ENCODE measurements around the gene PSMG3.

The PSMG3 gene

GRCh38 chr7:1610013-1610677, 40.3 kb upstream of the PSMG3 start:
- no peak overlapping the region for H3K4me3 ChIP-seq (ENCODE audit: low read depth, low read length)
- TF ChIP-seq, protein P1, sequence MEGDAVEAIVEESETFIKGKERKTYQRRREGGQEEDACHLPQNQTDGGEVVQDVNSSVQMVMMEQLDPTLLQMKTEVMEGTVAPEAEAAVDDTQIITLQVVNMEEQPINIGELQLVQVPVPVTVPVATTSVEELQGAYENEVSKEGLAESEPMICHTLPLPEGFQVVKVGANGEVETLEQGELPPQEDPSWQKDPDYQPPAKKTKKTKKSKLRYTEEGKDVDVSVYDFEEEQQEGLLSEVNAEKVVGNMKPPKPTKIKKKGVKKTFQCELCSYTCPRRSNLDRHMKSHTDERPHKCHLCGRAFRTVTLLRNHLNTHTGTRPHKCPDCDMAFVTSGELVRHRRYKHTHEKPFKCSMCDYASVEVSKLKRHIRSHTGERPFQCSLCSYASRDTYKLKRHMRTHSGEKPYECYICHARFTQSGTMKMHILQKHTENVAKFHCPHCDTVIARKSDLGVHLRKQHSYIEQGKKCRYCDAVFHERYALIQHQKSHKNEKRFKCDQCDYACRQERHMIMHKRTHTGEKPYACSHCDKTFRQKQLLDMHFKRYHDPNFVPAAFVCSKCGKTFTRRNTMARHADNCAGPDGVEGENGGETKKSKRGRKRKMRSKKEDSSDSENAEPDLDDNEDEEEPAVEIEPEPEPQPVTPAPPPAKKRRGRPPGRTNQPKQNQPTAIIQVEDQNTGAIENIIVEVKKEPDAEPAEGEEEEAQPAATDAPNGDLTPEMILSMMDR (IDR thresholded peaks at IDR 0.05; ENCODE audit: low read depth, low read length): no peak
- in situ Hi-C loops (cut with HindIII; ENCODE audit: low sequenced_read_pairs): no loop called here

GRCh38 chr7:1609023-1609422, 39.2 kb upstream of the PSMG3 start:
- DNase-seq (ENCODE audit: low read depth, low spot score): no peak
- H3K4me3 ChIP-seq (ENCODE audit: low read depth, low read length): no peak overlapping the region
- TF ChIP-seq, protein P1 (IDR thresholded peaks at IDR 0.05; ENCODE audit: low read depth, low read length): no peak
- in situ Hi-C loops (cut with HindIII; ENCODE audit: low sequenced_read_pairs): no loop called here

More at GRCh38 chr7:1610013-1610677, 40.3 kb upstream of the PSMG3 start:
- no peak for DNase-seq (ENCODE audit: low read depth, low spot score)

DNA sequence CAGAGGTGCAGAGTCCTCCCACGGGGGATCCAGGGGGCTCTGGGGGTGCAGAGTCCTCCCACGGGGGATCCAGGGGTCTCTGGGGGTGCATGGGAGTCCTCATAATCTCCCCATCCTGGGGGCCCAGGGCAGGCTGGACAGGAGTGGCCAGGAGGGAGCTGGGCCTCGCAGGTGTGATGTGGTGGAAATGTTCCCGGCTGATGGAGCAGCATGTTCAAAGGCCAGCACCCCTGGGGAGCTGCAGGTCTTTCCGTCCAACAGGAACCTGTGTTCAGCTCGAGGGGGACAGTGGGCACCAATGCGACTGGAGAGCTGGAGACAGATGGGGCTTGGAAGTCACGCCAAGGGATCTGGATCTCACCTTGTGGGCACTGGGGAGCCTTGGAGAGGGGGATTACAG, 38.5 kb upstream of the PSMG3 start:
- H3K4me3 ChIP-seq (ENCODE audit: low read depth, low read length): no peak overlapping the region
- in situ Hi-C loops (cut with HindIII; ENCODE audit: low sequenced_read_pairs): no loop called here
- no peak for DNase-seq (ENCODE audit: low read depth, low spot score)
- TF ChIP-seq, protein P1 (IDR thresholded peaks at IDR 0.05; ENCODE audit: low read depth, low read length): no peak

DNA sequence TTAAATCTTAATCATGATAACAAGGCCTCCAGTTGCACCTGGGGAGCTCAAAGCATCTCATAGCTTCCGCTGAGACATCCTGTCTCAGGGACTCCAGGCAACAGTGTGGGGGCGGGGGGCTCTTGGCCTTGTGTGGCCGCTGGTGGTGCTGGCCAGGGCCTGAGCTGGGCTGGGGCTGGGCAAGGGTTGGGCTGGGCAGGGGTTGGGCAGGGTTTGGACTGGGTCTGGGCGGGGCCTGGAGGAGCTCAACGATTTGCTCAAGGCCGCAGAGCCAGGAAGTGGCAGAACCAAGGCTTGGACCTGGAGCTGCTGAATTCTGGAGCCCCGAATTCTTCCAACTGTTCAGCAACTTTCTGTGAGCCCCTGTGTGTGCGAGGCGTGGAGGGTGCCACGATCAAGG, 37.9 kb upstream of the PSMG3 start:
- in situ Hi-C loops (cut with HindIII; ENCODE audit: low sequenced_read_pairs): no loop called here
- H3K4me3 ChIP-seq (ENCODE audit: low read depth, low read length): no peak overlapping the region
- TF ChIP-seq, protein P1 (IDR thresholded peaks at IDR 0.05; ENCODE audit: low read depth, low read length): no peak
- no peak for DNase-seq (ENCODE audit: low read depth, low spot score)

- TF ChIP-seq, protein P1 (IDR thresholded peaks at IDR 0.05; ENCODE audit: low read depth, low read length): no peak
- no peak overlapping the region for H3K4me3 ChIP-seq (ENCODE audit: low read depth, low read length)
- DNase-seq (ENCODE audit: low read depth, low spot score): no peak
- in situ Hi-C loops (cut with HindIII; ENCODE audit: low sequenced_read_pairs): no loop called here
Observed at GRCh38 chr7:1607001-1607400, 37.2 kb upstream of the PSMG3 start.

DNA sequence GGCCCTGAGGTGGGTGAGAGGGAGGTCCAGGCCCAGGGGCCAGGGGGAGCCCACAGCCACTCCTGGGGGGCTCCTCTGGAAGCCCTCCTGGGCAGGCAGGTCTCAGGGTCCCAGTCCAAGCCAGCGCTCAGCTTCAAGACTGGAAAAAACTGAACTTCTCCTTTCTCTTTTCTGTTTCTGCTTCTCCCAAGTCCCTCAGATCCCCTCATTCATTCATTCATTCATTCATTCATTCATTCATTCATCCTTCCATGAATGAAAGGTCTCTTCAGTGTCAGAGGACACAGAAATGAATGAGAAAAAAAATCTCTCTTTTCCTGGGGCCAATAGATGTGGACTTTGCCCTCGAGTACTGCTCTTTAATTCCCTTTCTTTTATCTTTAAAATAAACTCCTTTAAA, 34.6 kb upstream of the PSMG3 start:
- TF ChIP-seq, protein P1 (IDR thresholded peaks at IDR 0.05; ENCODE audit: low read depth, low read length): no peak
- in situ Hi-C loops (cut with HindIII; ENCODE audit: low sequenced_read_pairs): no loop called here
- no peak overlapping the region for H3K4me3 ChIP-seq (ENCODE audit: low read depth, low read length)
- DNase-seq (ENCODE audit: low read depth, low spot score): no peak

All from astrocyte of the spinal cord (primary cell).